GM12865 (cell line): ENCODE data around the gene ALMS1.
"Not testable (repeated sequence)": the region's sequence is repeated elsewhere in the genome, so short reads cannot be mapped to it uniquely, and the experiment has no call there.

ENCODE experiments used
- DNase-seq: peaks from one replicate; pipeline ENCODE4 v3.0.0; 2010; ENCODE audit warnings: low read depth
- H3K4me3 ChIP-seq: 2 replicates; pipeline ENCODE4 v1.5.1; 2011; ENCODE audit warnings: mild to moderate bottlenecking, low read depth, low read length, control low read depth
- CTCF ChIP-seq: IDR thresholded peaks from 2 replicates; pipeline ENCODE4 v1.5.1; 2011; ENCODE audit warnings: low read length, control low read depth, low read depth, inconsistent platforms; ENCODE audit not compliant: insufficient read depth; ENCODE audit errors: missing control alignments

The ALMS1 gene

GRCh38 chr2:73451263-73451972 is 65.8 kb downstream of the ALMS1 start:
- peak; percentile 78 for DNase-seq
- no peak overlapping the region for H3K4me3 ChIP-seq
- TF ChIP-seq CTCF: no peak

- DNase-seq: no peak
- no peak for TF ChIP-seq CTCF
- no peak overlapping the region for H3K4me3 ChIP-seq
Measured at GRCh38 chr2:73457982-73458381, 72.3 kb downstream of the ALMS1 start.

GRCh38 chr2:73462388-73462787 is 76.8 kb downstream of the ALMS1 start:
- DNase-seq, H3K4me3 ChIP-seq: not testable (repeated sequence)

DNA sequence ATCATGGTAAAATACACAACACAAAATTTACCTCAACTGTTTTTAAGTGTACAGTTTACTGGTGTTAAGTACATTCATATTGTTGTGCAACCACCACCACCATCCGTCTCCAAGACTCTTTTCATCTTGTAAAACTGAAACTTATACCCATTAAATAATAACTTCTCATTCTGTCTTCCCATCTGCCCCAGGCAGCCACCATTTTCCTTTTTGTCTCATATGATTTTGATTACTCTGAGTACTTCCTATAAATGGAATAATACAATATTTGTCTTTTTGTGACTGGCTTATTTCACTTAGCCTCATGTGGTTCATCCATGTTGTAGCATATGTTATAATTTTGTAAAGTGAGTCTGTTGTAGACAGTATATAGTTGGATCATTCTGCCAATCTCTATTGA is 82.7 kb downstream of the ALMS1 start:
- no peak overlapping the region for H3K4me3 ChIP-seq
- DNase-seq: no peak
- TF ChIP-seq CTCF: no peak

GRCh38 chr2:73483874-73484273 is 98.2 kb downstream of the ALMS1 start:
- H3K4me3 ChIP-seq, DNase-seq: not testable (repeated sequence)

GRCh38 chr2:73487112-73487657 is 101.5 kb downstream of the ALMS1 start:
- no peak for TF ChIP-seq CTCF
- H3K4me3 ChIP-seq: no peak overlapping the region
- no peak for DNase-seq

GRCh38 chr2:73488079-73488478 is 102.4 kb downstream of the ALMS1 start:
- no peak for TF ChIP-seq CTCF
- no peak overlapping the region for H3K4me3 ChIP-seq

GRCh38 chr2:73489053-73489452 is 103.4 kb downstream of the ALMS1 start:
- peak; percentile 41 for DNase-seq
- TF ChIP-seq CTCF: no peak
- no peak overlapping the region for H3K4me3 ChIP-seq

More at GRCh38 chr2:73488079-73488478, 102.4 kb downstream of the ALMS1 start:
- DNase-seq: no peak
